Measurements from ENCODE around the gene ARVCF. TPM values are rescaled to one million over a fixed set of nuclear protein-coding genes. Genes with fewer than 3 reads are reported as not detected.

The ARVCF gene
- total and polyA plus RNA-seq, 9 of the 15 experiments (the other 6 are each of a cell fraction or from before 2014, with no cell fraction given) = 0.03 to 97.4 (median 15.6) TPM

GRCh38 chr22:20020533-20021195 lies 4.0 kb upstream of the ARVCF start, which contains the start of gene TANGO2 (continued):
- TF ChIP-seq EP400 (IDR thresholded peaks at IDR 0.05) (no peak), ZNF263 (CRISPR knock-in tag; IDR thresholded peaks at IDR 0.05; ENCODE audit: borderline replicate concordance) (no peak), ZNF384 (IDR thresholded peaks at IDR 0.05; ENCODE audit: low read depth, low read length) (peak; percentile 5; the same call in 1 of the 2 replicates), NFIX (CRISPR knock-in tag; IDR thresholded peaks at IDR 0.05; ENCODE audit: low read depth) (no peak), HOXB6 (CRISPR knock-in tag; IDR thresholded peaks at IDR 0.05; ENCODE audit: borderline replicate concordance) (no peak; the same call in 1 of the 2 replicates), HNRNPK (IDR thresholded peaks at IDR 0.05; ENCODE audit: low read depth, low read length, poor library complexity, severe bottlenecking) (no peak), KDM2B (CRISPR knock-in tag; IDR thresholded peaks at IDR 0.05) (peak; percentile 99), HOMEZ (CRISPR knock-in tag; IDR thresholded peaks at IDR 0.05) (no peak), ZBTB33 (CRISPR knock-in tag; IDR thresholded peaks at IDR 0.05) (no peak), DDX20 (tag; IDR thresholded peaks at IDR 0.05; ENCODE audit: low read depth) (no peak), EWSR1 (IDR thresholded peaks at IDR 0.05; ENCODE audit: borderline replicate concordance, low read depth, partially characterized antibody) (no peak), NEUROD1 (IDR thresholded peaks at IDR 0.05; ENCODE audit: borderline replicate concordance, low read depth, low read length, partially characterized antibody) (peak; percentile 95), ZNF282 (CRISPR knock-in tag; IDR thresholded peaks at IDR 0.05) (no peak), MBD2 (IDR thresholded peaks at IDR 0.05; ENCODE audit: borderline replicate concordance, low read depth) (no peak), KLF1 (tag; IDR thresholded peaks at IDR 0.05) (peak; percentile 98), TAL1 (IDR thresholded peaks at IDR 0.05) (no peak), CBX3 (IDR thresholded peaks at IDR 0.05; ENCODE audit: borderline replicate concordance in 1 of 2, low read length in 2 of 2) (peak in 1 of 2 experiments; percentile 27; a peak in 1 of 3 replicates), TAF1 (IDR thresholded peaks at IDR 0.05; ENCODE audit: control insufficient read depth, extremely low read depth, insufficient read depth, low read length, severe bottlenecking) (no peak), ZBTB2 (IDR thresholded peaks at IDR 0.05) (no peak), HMGXB4 (CRISPR knock-in tag; IDR thresholded peaks at IDR 0.05) (peak; percentile 51), MCM3 (IDR thresholded peaks at IDR 0.05) (no peak), SUPT5H (IDR thresholded peaks at IDR 0.05) (no peak), JUNB (CRISPR knock-in tag; conservative IDR thresholded peaks at IDR 0.05) (no peak)

All from K562 (cell line).